GM12878 (cell line): ENCODE data around the gene PAX5. TPM values are rescaled to one million over a fixed set of nuclear protein-coding genes. Genes with fewer than 3 reads are reported as not detected.

Experiments used
- MTA2 ChIP-seq: fragments of 450-650 bp; IDR thresholded peaks from 2 replicates; pipeline ENCODE4 v1.6.1; 2016; ENCODE audit warnings: low read depth, mild to moderate bottlenecking, moderate library complexity
- NR2F1 ChIP-seq: fragments of 450-650 bp; conservative IDR thresholded peaks from 2 replicates; pipeline ENCODE4 v1.6.1; 2017; ENCODE audit warnings: mild to moderate bottlenecking
- POU2F2 ChIP-seq: IDR thresholded peaks from 3 replicates; pipeline ENCODE4 v1.6.1; 2011; ENCODE audit warnings: low read depth, mild to moderate bottlenecking, low read length, borderline replicate concordance
- RAD51 ChIP-seq: fragments of 450-650 bp; IDR thresholded peaks from 2 replicates; pipeline ENCODE4 v1.6.1; 2016; ENCODE audit warnings: moderate library complexity, mild to moderate bottlenecking, inconsistent platforms
- SIN3A ChIP-seq: IDR thresholded peaks from 2 replicates; pipeline ENCODE4 v1.6.1; 2012; ENCODE audit warnings: low read depth, low read length, improper control_type of control experiment
- TAF1 ChIP-seq: IDR thresholded peaks from 2 replicates; pipeline ENCODE4 v1.6.1; 2011; ENCODE audit warnings: mild to moderate bottlenecking, low read depth, low read length, borderline replicate concordance
- TCF3 ChIP-seq: IDR thresholded peaks from 2 replicates; pipeline ENCODE4 v1.6.1; 2012; ENCODE audit warnings: low read depth, mild to moderate bottlenecking, low read length, borderline replicate concordance; ENCODE audit not compliant: insufficient read depth
- polyA plus RNA-seq, 11 experiments: library from polyadenylated mRNA; depleted of rRNA in 4 of 11; unstranded in 6 of 11; stranded (reverse) in 5 of 11; fragments of >200 nt; fragmentation: Nextera tagmentation in 4 of 11; fragmentation: Illumina TruSeq in 1 of 11; extraction: Ambion mirVana in 4 of 11; extraction: Trizol in 1 of 11; gene quantifications; 1 replicate in 1 of 11; 2 replicates in 10 of 11; pipeline versions ENCODE4 v1.2.1 to v1.2.3, GENCODE V29; 2011 to 2016; ENCODE audit warnings: inconsistent platforms in 2 of 11, missing spikeins in 2 of 11, low read depth in 1 of 11
- total RNA-seq, 4 experiments: library from RNA; depleted of rRNA in 3 of 4; stranded (reverse); fragments of >200 nt in 3 of 4; fragmentation: Illumina TruSeq in 1 of 4; extraction: Trizol in 1 of 4; gene quantifications; 2 replicates each; pipeline versions ENCODE4 v1.2.1 to v1.2.3, GENCODE V29; 2013 to 2021
- TF ChIP-seq, protein P1 (sequence below): fragments of 450-650 bp; IDR thresholded peaks from 2 replicates; pipeline ENCODE4 v1.6.1; 2017; ENCODE audit warnings: low read depth, mild to moderate bottlenecking, moderate library complexity
- TF ChIP-seq, protein P2 (sequence below): IDR thresholded peaks from 2 replicates; pipeline ENCODE4 v1.6.1; 2012; ENCODE audit warnings: improper control_type of control experiment, low read depth, low read length; ENCODE audit not compliant: insufficient replicate concordance
- TF ChIP-seq, protein P3 (sequence below): fragments of 450-650 bp; IDR thresholded peaks from 2 replicates; pipeline ENCODE4 v1.6.1; 2017; ENCODE audit warnings: mild to moderate bottlenecking, low read depth, inconsistent platforms; ENCODE audit not compliant: poor library complexity, severe bottlenecking
- TF ChIP-seq, protein P4 (sequence below): fragments of 150-350 bp; IDR thresholded peaks from 2 replicates; pipeline ENCODE4 v1.6.1; 2016; ENCODE audit warnings: low read depth, low read length

Gene PAX5
- total and polyA plus RNA-seq, 10 of the 15 experiments (the other 5 are each of a cell fraction or from before 2014, with no cell fraction given), result 2.2 to 123 (median 31.9) TPM

DNA sequence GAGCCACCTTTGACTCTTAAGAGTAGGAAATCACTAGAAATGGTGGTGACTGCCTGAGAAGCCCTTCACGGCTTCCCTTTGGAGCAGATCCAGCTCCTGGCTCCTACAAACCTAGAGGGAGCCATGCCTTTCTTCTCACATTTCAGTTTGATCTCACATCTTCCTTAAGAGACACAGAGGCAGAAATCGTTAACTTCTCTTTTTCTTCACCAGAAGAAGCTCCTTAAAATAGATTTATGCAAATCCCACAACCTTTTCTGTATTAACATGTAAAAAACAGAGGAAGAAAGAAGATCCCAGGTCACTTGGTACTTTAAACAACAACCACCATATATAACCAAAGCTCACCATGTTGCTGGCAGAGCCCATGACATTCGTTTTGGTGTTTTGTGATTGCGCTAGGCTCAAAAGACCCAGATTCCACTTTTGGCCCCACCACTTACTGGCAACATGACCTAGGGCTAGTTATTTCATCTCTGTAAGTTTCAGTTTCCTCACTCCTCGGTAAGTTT is 29.6 kb downstream of the PAX5 start (continued):
- TF ChIP-seq, protein P1, sequence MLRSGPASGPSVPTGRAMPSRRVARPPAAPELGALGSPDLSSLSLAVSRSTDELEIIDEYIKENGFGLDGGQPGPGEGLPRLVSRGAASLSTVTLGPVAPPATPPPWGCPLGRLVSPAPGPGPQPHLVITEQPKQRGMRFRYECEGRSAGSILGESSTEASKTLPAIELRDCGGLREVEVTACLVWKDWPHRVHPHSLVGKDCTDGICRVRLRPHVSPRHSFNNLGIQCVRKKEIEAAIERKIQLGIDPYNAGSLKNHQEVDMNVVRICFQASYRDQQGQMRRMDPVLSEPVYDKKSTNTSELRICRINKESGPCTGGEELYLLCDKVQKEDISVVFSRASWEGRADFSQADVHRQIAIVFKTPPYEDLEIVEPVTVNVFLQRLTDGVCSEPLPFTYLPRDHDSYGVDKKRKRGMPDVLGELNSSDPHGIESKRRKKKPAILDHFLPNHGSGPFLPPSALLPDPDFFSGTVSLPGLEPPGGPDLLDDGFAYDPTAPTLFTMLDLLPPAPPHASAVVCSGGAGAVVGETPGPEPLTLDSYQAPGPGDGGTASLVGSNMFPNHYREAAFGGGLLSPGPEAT, result peak; percentile 48; the same call in 1 of the 2 replicates
- no peak for TF ChIP-seq SIN3A
- TF ChIP-seq, protein P2, sequence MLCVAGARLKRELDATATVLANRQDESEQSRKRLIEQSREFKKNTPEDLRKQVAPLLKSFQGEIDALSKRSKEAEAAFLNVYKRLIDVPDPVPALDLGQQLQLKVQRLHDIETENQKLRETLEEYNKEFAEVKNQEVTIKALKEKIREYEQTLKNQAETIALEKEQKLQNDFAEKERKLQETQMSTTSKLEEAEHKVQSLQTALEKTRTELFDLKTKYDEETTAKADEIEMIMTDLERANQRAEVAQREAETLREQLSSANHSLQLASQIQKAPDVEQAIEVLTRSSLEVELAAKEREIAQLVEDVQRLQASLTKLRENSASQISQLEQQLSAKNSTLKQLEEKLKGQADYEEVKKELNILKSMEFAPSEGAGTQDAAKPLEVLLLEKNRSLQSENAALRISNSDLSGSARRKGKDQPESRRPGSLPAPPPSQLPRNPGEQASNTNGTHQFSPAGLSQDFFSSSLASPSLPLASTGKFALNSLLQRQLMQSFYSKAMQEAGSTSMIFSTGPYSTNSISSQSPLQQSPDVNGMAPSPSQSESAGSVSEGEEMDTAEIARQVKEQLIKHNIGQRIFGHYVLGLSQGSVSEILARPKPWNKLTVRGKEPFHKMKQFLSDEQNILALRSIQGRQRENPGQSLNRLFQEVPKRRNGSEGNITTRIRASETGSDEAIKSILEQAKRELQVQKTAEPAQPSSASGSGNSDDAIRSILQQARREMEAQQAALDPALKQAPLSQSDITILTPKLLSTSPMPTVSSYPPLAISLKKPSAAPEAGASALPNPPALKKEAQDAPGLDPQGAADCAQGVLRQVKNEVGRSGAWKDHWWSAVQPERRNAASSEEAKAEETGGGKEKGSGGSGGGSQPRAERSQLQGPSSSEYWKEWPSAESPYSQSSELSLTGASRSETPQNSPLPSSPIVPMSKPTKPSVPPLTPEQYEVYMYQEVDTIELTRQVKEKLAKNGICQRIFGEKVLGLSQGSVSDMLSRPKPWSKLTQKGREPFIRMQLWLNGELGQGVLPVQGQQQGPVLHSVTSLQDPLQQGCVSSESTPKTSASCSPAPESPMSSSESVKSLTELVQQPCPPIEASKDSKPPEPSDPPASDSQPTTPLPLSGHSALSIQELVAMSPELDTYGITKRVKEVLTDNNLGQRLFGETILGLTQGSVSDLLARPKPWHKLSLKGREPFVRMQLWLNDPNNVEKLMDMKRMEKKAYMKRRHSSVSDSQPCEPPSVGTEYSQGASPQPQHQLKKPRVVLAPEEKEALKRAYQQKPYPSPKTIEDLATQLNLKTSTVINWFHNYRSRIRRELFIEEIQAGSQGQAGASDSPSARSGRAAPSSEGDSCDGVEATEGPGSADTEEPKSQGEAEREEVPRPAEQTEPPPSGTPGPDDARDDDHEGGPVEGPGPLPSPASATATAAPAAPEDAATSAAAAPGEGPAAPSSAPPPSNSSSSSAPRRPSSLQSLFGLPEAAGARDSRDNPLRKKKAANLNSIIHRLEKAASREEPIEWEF, result no peak
- peak; percentile 88; the same call in 2 of the 3 replicates for TF ChIP-seq POU2F2
- peak; percentile 30; the same call in 1 of the 2 replicates for TF ChIP-seq MTA2
- 0 out of 2 replicates have a peak, but pooled peaks have one; percentile 17 for TF ChIP-seq RAD51
- peak; percentile 49; the same call in 1 of the 2 replicates for TF ChIP-seq NR2F1
- peak; percentile 18; the same call in 1 of the 2 replicates for TF ChIP-seq TAF1
- TF ChIP-seq, protein P3, sequence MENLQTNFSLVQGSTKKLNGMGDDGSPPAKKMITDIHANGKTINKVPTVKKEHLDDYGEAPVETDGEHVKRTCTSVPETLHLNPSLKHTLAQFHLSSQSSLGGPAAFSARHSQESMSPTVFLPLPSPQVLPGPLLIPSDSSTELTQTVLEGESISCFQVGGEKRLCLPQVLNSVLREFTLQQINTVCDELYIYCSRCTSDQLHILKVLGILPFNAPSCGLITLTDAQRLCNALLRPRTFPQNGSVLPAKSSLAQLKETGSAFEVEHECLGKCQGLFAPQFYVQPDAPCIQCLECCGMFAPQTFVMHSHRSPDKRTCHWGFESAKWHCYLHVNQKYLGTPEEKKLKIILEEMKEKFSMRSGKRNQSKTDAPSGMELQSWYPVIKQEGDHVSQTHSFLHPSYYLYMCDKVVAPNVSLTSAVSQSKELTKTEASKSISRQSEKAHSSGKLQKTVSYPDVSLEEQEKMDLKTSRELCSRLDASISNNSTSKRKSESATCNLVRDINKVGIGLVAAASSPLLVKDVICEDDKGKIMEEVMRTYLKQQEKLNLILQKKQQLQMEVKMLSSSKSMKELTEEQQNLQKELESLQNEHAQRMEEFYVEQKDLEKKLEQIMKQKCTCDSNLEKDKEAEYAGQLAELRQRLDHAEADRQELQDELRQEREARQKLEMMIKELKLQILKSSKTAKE, result peak; percentile 26
- TF ChIP-seq, protein P4, sequence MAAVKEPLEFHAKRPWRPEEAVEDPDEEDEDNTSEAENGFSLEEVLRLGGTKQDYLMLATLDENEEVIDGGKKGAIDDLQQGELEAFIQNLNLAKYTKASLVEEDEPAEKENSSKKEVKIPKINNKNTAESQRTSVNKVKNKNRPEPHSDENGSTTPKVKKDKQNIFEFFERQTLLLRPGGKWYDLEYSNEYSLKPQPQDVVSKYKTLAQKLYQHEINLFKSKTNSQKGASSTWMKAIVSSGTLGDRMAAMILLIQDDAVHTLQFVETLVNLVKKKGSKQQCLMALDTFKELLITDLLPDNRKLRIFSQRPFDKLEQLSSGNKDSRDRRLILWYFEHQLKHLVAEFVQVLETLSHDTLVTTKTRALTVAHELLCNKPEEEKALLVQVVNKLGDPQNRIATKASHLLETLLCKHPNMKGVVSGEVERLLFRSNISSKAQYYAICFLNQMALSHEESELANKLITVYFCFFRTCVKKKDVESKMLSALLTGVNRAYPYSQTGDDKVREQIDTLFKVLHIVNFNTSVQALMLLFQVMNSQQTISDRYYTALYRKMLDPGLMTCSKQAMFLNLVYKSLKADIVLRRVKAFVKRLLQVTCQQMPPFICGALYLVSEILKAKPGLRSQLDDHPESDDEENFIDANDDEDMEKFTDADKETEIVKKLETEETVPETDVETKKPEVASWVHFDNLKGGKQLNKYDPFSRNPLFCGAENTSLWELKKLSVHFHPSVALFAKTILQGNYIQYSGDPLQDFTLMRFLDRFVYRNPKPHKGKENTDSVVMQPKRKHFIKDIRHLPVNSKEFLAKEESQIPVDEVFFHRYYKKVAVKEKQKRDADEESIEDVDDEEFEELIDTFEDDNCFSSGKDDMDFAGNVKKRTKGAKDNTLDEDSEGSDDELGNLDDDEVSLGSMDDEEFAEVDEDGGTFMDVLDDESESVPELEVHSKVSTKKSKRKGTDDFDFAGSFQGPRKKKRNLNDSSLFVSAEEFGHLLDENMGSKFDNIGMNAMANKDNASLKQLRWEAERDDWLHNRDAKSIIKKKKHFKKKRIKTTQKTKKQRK, result no peak
- TF ChIP-seq TCF3, result peak; percentile 49; the same call in 1 of the 2 replicates
